Measurements from ENCODE around the gene DNTT.

DNTT gene

GRCh38 chr10:96310321-96310669 is 6.1 kb downstream of the DNTT start:
- no peak for TF ChIP-seq GATA2 (IDR thresholded peaks at IDR 0.05; ENCODE audit: low read depth, low read length)
- no peak for TF ChIP-seq GATA3 (IDR thresholded peaks at IDR 0.05; ENCODE audit: low read depth, low read length)

GRCh38 chr10:96311180-96311715 is 7.0 kb downstream of the DNTT start:
- TF ChIP-seq GATA3 (IDR thresholded peaks at IDR 0.05; ENCODE audit: low read depth, low read length) (no peak), GATA2 (IDR thresholded peaks at IDR 0.05; ENCODE audit: low read depth, low read length) (no peak)

GRCh38 chr10:96313344-96313743 is 9.1 kb downstream of the DNTT start:
- TF ChIP-seq GATA3 (IDR thresholded peaks at IDR 0.05; ENCODE audit: low read depth, low read length), result no peak

- TF ChIP-seq GATA2 (IDR thresholded peaks at IDR 0.05; ENCODE audit: low read depth, low read length) (no peak), GATA3 (IDR thresholded peaks at IDR 0.05; ENCODE audit: low read depth, low read length) (no peak)
These were observed 13.0 kb downstream of the DNTT start for GRCh38 chr10:96317067-96317833.

GRCh38 chr10:96319754-96320474 is 15.7 kb downstream of the DNTT start:
- no peak for TF ChIP-seq GATA2 (IDR thresholded peaks at IDR 0.05; ENCODE audit: low read depth, low read length)
- TF ChIP-seq GATA3 (IDR thresholded peaks at IDR 0.05; ENCODE audit: low read depth, low read length), result no peak

- TF ChIP-seq GATA2 (IDR thresholded peaks at IDR 0.05; ENCODE audit: low read depth, low read length) (no peak), GATA3 (IDR thresholded peaks at IDR 0.05; ENCODE audit: low read depth, low read length) (no peak)
These were observed 17.6 kb downstream of the DNTT start for GRCh38 chr10:96321822-96322221.

- no peak for TF ChIP-seq GATA2 (IDR thresholded peaks at IDR 0.05; ENCODE audit: low read depth, low read length)
- no peak for TF ChIP-seq GATA3 (IDR thresholded peaks at IDR 0.05; ENCODE audit: low read depth, low read length)
These were observed 18.0 kb downstream of the DNTT start for GRCh38 chr10:96322275-96322674.

- TF ChIP-seq GATA2 (IDR thresholded peaks at IDR 0.05; ENCODE audit: low read depth, low read length) (no peak), GATA3 (IDR thresholded peaks at IDR 0.05; ENCODE audit: low read depth, low read length) (no peak)
These were observed 20.2 kb downstream of the DNTT start for GRCh38 chr10:96324447-96324846.

- no peak for TF ChIP-seq GATA2 (IDR thresholded peaks at IDR 0.05; ENCODE audit: low read depth, low read length)
- no peak for TF ChIP-seq GATA3 (IDR thresholded peaks at IDR 0.05; ENCODE audit: low read depth, low read length)
These were observed 21.6 kb downstream of the DNTT start for GRCh38 chr10:96325719-96326373.

GRCh38 chr10:96327462-96327861 is 23.2 kb downstream of the DNTT start:
- TF ChIP-seq GATA2 (IDR thresholded peaks at IDR 0.05; ENCODE audit: low read depth, low read length) (no peak), GATA3 (IDR thresholded peaks at IDR 0.05; ENCODE audit: low read depth, low read length) (no peak)

- no peak for TF ChIP-seq GATA3 (IDR thresholded peaks at IDR 0.05; ENCODE audit: low read depth, low read length)
- TF ChIP-seq GATA2 (IDR thresholded peaks at IDR 0.05; ENCODE audit: low read depth, low read length), result no peak
These were observed 28.9 kb downstream of the DNTT start for GRCh38 chr10:96333101-96333500.

- TF ChIP-seq GATA2 (IDR thresholded peaks at IDR 0.05; ENCODE audit: low read depth, low read length) (no peak), GATA3 (IDR thresholded peaks at IDR 0.05; ENCODE audit: low read depth, low read length) (no peak)
These were observed 30.6 kb downstream of the DNTT start for GRCh38 chr10:96334616-96335526.

- TF ChIP-seq GATA3 (IDR thresholded peaks at IDR 0.05; ENCODE audit: low read depth, low read length) (no peak), GATA2 (IDR thresholded peaks at IDR 0.05; ENCODE audit: low read depth, low read length) (no peak)
These were observed 32.9 kb downstream of the DNTT start for GRCh38 chr10:96337106-96337505.

Measured in SH-SY5Y (cell line).